ENCODE results near the gene HAUS5. TPM values are rescaled to one million over a fixed set of nuclear protein-coding genes. Genes with fewer than 3 reads are reported as not detected.

Gene HAUS5
- total RNA-seq, 4 donors from 2014 or later: 2.5 to 4.8 (median 3.4) TPM

- intact Hi-C loops (cut with DNase I; ENCODE audit: low total_unique reads): no loop called here
- Histone ChIP-seq H3K27ac (no peak overlapping the region), H3K27me3 (peaks cover 0 to 7% (median 6%) of the 10 kb centered on the region in 3 donors), H3K9me3 (no peaks in the 10 kb centered on the region), H3K4me1 (no peaks in the 10 kb centered on the region), H3K36me3 (no peaks in the 10 kb centered on the region), H3K4me3 (no peak overlapping the region)
- TF ChIP-seq CTCF (IDR thresholded peaks at IDR 0.05 in 4 of 5, conservative IDR thresholded peaks at IDR 0.05 in 1 of 5): no peak
- TF ChIP-seq POLR2A (IDR thresholded peaks at IDR 0.05): no peak
- no peak for DNase-seq
- in situ Hi-C loops (cut with MboI; ENCODE audit: low sequenced_read_pairs in 4 of 4): no loop called here
- ATAC-seq: no peak
These were observed 45.8 kb upstream of the HAUS5 start for GRCh38 chr19:35566738-35567137.

DNA sequence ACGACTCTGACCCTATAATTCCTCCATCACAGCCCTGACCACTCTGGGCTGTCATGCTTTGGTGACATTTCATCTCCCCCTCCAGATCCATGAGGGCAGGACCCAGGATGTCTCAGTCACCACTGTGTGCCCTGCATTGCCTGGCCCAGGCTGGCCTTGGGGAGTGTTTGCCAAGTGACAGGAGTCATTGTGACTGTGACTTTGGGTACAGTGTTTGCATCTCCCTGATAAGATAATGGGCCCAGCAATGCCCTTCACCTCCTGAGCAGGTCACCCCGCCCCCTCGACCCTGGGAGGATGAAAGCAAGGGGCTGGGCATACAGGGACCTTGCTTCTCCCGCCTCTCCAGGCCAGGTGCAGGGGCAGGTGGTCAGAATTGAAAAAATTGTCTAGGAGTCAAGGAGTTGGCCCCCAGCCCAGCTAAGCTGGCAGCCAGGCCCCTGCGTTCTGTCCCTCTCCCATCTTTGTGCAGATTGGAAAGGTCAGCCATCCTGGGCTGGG lies 43.2 kb upstream of the HAUS5 start:
- intact Hi-C loops (cut with DNase I; ENCODE audit: low total_unique reads): no loop called here
- DNase-seq: no peak
- no peaks in the 10 kb centered on the region for H3K9me3 ChIP-seq

DNA sequence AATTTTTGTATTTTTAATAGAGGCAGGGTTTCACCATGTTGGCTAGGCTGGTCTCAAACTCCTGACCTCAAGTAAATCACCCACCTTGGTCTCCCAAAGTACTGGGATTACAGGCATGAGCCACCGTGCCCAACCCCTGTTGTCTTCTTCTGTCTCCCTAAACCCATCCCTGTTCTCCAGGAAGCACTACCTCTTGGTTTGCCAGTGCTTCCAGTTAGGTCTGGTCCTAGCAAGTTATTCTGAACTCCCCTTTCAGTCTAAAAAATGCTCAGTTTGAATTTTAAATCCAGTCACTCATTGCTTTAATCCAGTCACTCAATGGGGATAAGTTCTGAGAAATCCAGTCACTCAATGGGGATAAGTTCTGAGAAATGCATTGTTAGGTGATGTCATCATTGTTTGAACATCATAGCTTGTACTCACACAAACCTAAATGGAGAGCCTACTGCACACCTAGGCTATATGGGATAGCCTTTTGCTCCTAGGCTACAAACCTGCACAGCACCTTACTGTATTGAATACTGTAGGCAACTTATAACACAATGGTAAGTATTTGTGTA lies 41.0 kb upstream of the HAUS5 start:
- in situ Hi-C loops (cut with MboI; ENCODE audit: low sequenced_read_pairs in 4 of 4) (no loop called here), intact Hi-C loops (cut with DNase I; ENCODE audit: low total_unique reads) (no loop called here)
- Histone ChIP-seq H3K9me3 (peaks cover 0 to 6% (median 0%) of the 10 kb centered on the region in 3 donors), H3K4me1 (no peaks in the 10 kb centered on the region), H3K36me3 (no peaks in the 10 kb centered on the region), H3K27me3 (peaks cover 0 to 3% (median 3%) of the 10 kb centered on the region in 3 donors), H3K27ac (no peak overlapping the region), H3K4me3 (no peak overlapping the region)
- DNase-seq (no peak), ATAC-seq (no peak)
- no peak for TF ChIP-seq CTCF (IDR thresholded peaks at IDR 0.05 in 4 of 5, conservative IDR thresholded peaks at IDR 0.05 in 1 of 5)
- no peak for TF ChIP-seq POLR2A (IDR thresholded peaks at IDR 0.05)

More for the DNA sequence above, 43.2 kb upstream of the HAUS5 start:
- Histone ChIP-seq H3K4me3 (no peak overlapping the region), H3K4me1 (no peaks in the 10 kb centered on the region), H3K27me3 (peaks cover 0 to 6% (median 0%) of the 10 kb centered on the region in 3 donors), H3K27ac (no peak overlapping the region), H3K36me3 (no peaks in the 10 kb centered on the region)
- TF ChIP-seq CTCF (IDR thresholded peaks at IDR 0.05 in 4 of 5, conservative IDR thresholded peaks at IDR 0.05 in 1 of 5): no peak
- no peak for TF ChIP-seq POLR2A (IDR thresholded peaks at IDR 0.05)
- no peak for ATAC-seq
- in situ Hi-C loops (cut with MboI; ENCODE audit: low sequenced_read_pairs in 4 of 4): no loop called here

GRCh38 chr19:35577918-35578317 lies 34.6 kb upstream of the HAUS5 start:
- H3K4me1 ChIP-seq: no peaks in the 10 kb centered on the region
- in situ Hi-C loops (cut with MboI; ENCODE audit: low sequenced_read_pairs in 4 of 4): no loop called here
- no peak overlapping the region for H3K4me3 ChIP-seq
- DNase-seq: no peak
- peaks cover 0 to 7% (median 3%) of the 10 kb centered on the region in 3 donors for H3K27me3 ChIP-seq
- ATAC-seq: no peak
- intact Hi-C loops (cut with DNase I; ENCODE audit: low total_unique reads): no loop called here
- H3K9me3 ChIP-seq: peaks cover 0 to 9% (median 0%) of the 10 kb centered on the region in 3 donors
- TF ChIP-seq POLR2A (IDR thresholded peaks at IDR 0.05) (no peak), CTCF (IDR thresholded peaks at IDR 0.05 in 4 of 5, conservative IDR thresholded peaks at IDR 0.05 in 1 of 5) (no peak)
- H3K36me3 ChIP-seq: no peaks in the 10 kb centered on the region
- H3K27ac ChIP-seq: no peak overlapping the region

All from gastrocnemius medialis (tissue), 4 donors.